ENCODE measurements around the gene CACNG1. TPM values are rescaled to one million over a fixed set of nuclear protein-coding genes. Genes with fewer than 3 reads are reported as not detected.

Gene CACNG1
- total RNA-seq, 1 experiment from 2014 or later: not detected

GRCh38 chr17:67032382-67032781 lies 12.0 kb upstream of the CACNG1 start:
- Mint-ChIP-seq H3K36me3 (ENCODE audit: insufficient read depth, unreplicated experiment) (no peaks in the 10 kb centered on the region), H3K9me3 (ENCODE audit: low read depth, unreplicated experiment) (peaks cover 9% of the 10 kb centered on the region), H3K4me1 (ENCODE audit: low read depth, unreplicated experiment) (no peaks in the 10 kb centered on the region), H3K27me3 (ENCODE audit: unreplicated experiment) (peaks cover 37% of the 10 kb centered on the region), H3K27ac (ENCODE audit: unreplicated experiment) (no peak overlapping the region), H3K4me3 (ENCODE audit: low read depth, unreplicated experiment) (no peak overlapping the region)
- no peak for TF ChIP-seq CTCF (IDR thresholded peaks at IDR 0.05; ENCODE audit: unreplicated experiment)
- DNase-seq: no peak
- intact Hi-C loops (cut with micrococcal nuclease; ENCODE audit: unreplicated experiment): no loop called here
- CTCF ChIA-PET: no interaction called here
- BruUV-seq (replicated peaks): no TSS peak

- no peaks in the 10 kb centered on the region for H3K4me1 Mint-ChIP-seq (ENCODE audit: low read depth, unreplicated experiment)
- intact Hi-C loops (cut with micrococcal nuclease; ENCODE audit: unreplicated experiment): no loop called here
- no TSS peak for BruUV-seq (replicated peaks)
- TF ChIP-seq CTCF (IDR thresholded peaks at IDR 0.05; ENCODE audit: unreplicated experiment): no peak
- CTCF ChIA-PET: no interaction called here
- H3K9me3 Mint-ChIP-seq (ENCODE audit: low read depth, unreplicated experiment): peaks cover 9% of the 10 kb centered on the region
- H3K27me3 Mint-ChIP-seq (ENCODE audit: unreplicated experiment): peaks cover 43% of the 10 kb centered on the region
- no peaks in the 10 kb centered on the region for H3K36me3 Mint-ChIP-seq (ENCODE audit: insufficient read depth, unreplicated experiment)
- H3K4me3 Mint-ChIP-seq (ENCODE audit: low read depth, unreplicated experiment): no peak overlapping the region
- no peak overlapping the region for H3K27ac Mint-ChIP-seq (ENCODE audit: unreplicated experiment)
- DNase-seq: no peak
These were observed 11.4 kb upstream of the CACNG1 start for GRCh38 chr17:67032985-67033384.

- Mint-ChIP-seq H3K27ac (ENCODE audit: unreplicated experiment) (no peak overlapping the region), H3K4me1 (ENCODE audit: low read depth, unreplicated experiment) (no peaks in the 10 kb centered on the region), H3K36me3 (ENCODE audit: insufficient read depth, unreplicated experiment) (no peaks in the 10 kb centered on the region), H3K4me3 (ENCODE audit: low read depth, unreplicated experiment) (no peak overlapping the region), H3K9me3 (ENCODE audit: low read depth, unreplicated experiment) (peaks cover 9% of the 10 kb centered on the region), H3K27me3 (ENCODE audit: unreplicated experiment) (peaks cover 45% of the 10 kb centered on the region)
- no peak for DNase-seq
- BruUV-seq (replicated peaks): no TSS peak
- intact Hi-C loops (cut with micrococcal nuclease; ENCODE audit: unreplicated experiment): no loop called here
- TF ChIP-seq CTCF (IDR thresholded peaks at IDR 0.05; ENCODE audit: unreplicated experiment): no peak
- CTCF ChIA-PET: no interaction called here
These were observed 10.7 kb upstream of the CACNG1 start for GRCh38 chr17:67033613-67034012.

- peaks cover 45% of the 10 kb centered on the region for H3K27me3 Mint-ChIP-seq (ENCODE audit: unreplicated experiment)
- no peak overlapping the region for H3K4me3 Mint-ChIP-seq (ENCODE audit: low read depth, unreplicated experiment)
- TF ChIP-seq CTCF (IDR thresholded peaks at IDR 0.05; ENCODE audit: unreplicated experiment): no peak
- CTCF ChIA-PET: interaction anchor here (0.9 kb wide), 1 partner anchor 60 kb away, joined by 3 read pairs; no protein-coding TSS in a partner anchor
- intact Hi-C loops (cut with micrococcal nuclease; ENCODE audit: unreplicated experiment): loop anchor here (2.0 kb wide), 1 partner anchor 59 kb away; no protein-coding TSS in a partner anchor
- no peaks in the 10 kb centered on the region for H3K4me1 Mint-ChIP-seq (ENCODE audit: low read depth, unreplicated experiment)
- H3K36me3 Mint-ChIP-seq (ENCODE audit: insufficient read depth, unreplicated experiment): no peaks in the 10 kb centered on the region
- no peak for DNase-seq
- H3K27ac Mint-ChIP-seq (ENCODE audit: unreplicated experiment): no peak overlapping the region
- peaks cover 9% of the 10 kb centered on the region for H3K9me3 Mint-ChIP-seq (ENCODE audit: low read depth, unreplicated experiment)
- BruUV-seq (replicated peaks): no TSS peak
These were observed 8.9 kb upstream of the CACNG1 start for GRCh38 chr17:67035131-67036083.
